ENCODE data around the gene S1PR3.

The S1PR3 gene

DNA sequence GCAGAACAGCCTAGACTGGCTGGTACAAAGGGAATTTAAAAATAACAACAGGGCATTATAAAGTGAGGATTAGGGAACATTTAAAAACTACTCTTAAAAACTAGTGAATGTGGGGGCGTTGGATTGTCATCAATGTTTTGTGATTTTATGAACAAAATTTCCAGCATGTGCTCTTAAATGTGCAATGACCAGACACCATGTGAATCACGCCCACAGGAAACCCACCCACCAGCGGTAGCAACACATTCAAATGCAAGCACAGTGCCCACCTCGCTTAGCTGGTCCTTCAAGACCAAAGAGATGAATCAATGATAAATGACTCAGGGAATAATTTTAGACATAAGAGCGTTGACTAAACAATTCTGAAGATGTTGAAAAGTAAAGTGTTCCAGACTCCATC lies 40.9 kb downstream of the S1PR3 start:
- Histone ChIP-seq H3K4me2 (ENCODE audit: low read length) (no peak overlapping the region), H3K4me3 (ENCODE audit: low read length) (no peak overlapping the region), H3K36me3 (ENCODE audit: insufficient read depth, low read length) (no peaks in the 10 kb centered on the region), H3K9ac (ENCODE audit: low read depth, low read length) (no peak overlapping the region), H3K27me3 (ENCODE audit: control insufficient read depth, insufficient read depth, low read length) (no peaks in the 10 kb centered on the region), H3K4me1 (ENCODE audit: control insufficient read depth, insufficient read depth, low read length) (no peaks in the 10 kb centered on the region), H3K9me3 (replicated peaks; ENCODE audit: low read length) (no peaks in the 10 kb centered on the region)

DNA sequence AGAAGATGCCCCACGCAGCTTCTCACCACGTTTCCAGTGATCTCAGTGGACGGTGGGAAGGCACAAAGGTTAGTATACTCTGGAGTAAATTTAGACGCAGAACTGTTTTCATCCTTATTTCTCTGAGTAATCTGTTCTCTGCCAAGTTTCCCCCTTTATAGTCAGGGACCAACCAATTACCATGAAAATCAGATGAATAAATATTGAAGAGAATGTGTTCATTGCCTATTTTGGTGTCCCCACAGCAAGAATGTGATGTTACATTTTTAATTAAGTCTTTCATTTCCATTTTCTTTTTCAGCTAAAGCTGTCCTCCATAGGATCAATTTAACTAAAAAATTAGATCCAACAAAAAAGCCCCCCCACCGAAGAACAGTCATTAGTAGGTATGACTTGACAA lies 41.4 kb downstream of the S1PR3 start:
- Histone ChIP-seq H3K9ac (ENCODE audit: low read depth, low read length) (no peak overlapping the region), H3K36me3 (ENCODE audit: insufficient read depth, low read length) (no peaks in the 10 kb centered on the region), H3K4me3 (ENCODE audit: low read length) (no peak overlapping the region), H3K9me3 (replicated peaks; ENCODE audit: low read length) (no peaks in the 10 kb centered on the region), H3K4me2 (ENCODE audit: low read length) (no peak overlapping the region), H3K27me3 (ENCODE audit: control insufficient read depth, insufficient read depth, low read length) (no peaks in the 10 kb centered on the region), H3K4me1 (ENCODE audit: control insufficient read depth, insufficient read depth, low read length) (peaks cover under 1% of the 10 kb centered on the region)

DNA sequence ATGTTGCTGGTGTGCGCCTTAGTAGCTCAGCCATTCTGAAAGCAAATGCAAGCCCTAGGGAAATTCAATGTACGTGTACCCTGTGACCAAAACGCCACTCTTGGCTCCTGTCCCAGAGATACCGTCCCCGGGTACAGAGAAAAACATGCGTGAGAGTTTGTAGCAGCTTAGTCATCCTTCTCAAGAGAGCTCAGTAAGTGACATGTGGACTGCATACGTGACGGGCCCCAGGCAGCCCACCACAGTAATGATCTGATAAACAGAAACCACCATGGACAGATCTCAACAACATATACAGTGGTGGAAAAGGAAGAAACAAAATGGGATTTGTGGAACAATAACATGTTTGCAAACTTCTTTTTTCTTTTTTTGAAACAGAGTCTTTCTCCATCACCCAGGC lies 45.1 kb downstream of the S1PR3 start:
- H3K9me3 ChIP-seq (replicated peaks; ENCODE audit: low read length): no peaks in the 10 kb centered on the region
- peaks cover 13% of the 10 kb centered on the region for H3K4me1 ChIP-seq (ENCODE audit: control insufficient read depth, insufficient read depth, low read length)
- no peaks in the 10 kb centered on the region for H3K36me3 ChIP-seq (ENCODE audit: insufficient read depth, low read length)
- H3K9ac ChIP-seq (ENCODE audit: low read depth, low read length): no peak overlapping the region
- H3K27me3 ChIP-seq (ENCODE audit: control insufficient read depth, insufficient read depth, low read length): no peaks in the 10 kb centered on the region
- H3K4me3 ChIP-seq (ENCODE audit: low read length): no peak overlapping the region
- H3K4me2 ChIP-seq (ENCODE audit: low read length): no peak overlapping the region

DNA sequence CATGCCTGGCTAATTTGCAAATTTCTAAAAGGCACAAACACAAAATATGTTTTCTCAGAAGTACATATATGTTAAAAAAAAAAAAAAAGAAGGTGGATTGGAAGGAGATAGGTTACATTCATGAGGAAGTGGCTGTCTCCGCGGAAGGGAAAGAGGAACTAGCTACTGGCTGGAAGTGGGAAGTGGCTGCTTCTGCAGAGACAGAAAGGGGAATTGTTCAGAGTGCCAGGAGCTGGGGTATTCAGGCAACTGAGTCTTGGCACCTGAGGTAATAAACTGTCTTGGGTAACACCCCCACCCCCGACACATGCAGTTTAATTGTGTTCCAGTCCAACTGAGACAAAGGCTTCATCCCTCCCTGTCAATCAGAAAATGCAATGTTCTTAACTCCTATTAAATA lies 45.6 kb downstream of the S1PR3 start:
- no peak overlapping the region for H3K4me3 ChIP-seq (ENCODE audit: low read length)
- H3K27me3 ChIP-seq (ENCODE audit: control insufficient read depth, insufficient read depth, low read length): no peaks in the 10 kb centered on the region
- no peaks in the 10 kb centered on the region for H3K9me3 ChIP-seq (replicated peaks; ENCODE audit: low read length)
- H3K4me1 ChIP-seq (ENCODE audit: control insufficient read depth, insufficient read depth, low read length): peaks cover 13% of the 10 kb centered on the region
- H3K4me2 ChIP-seq (ENCODE audit: low read length): no peak overlapping the region
- H3K9ac ChIP-seq (ENCODE audit: low read depth, low read length): no peak overlapping the region
- no peaks in the 10 kb centered on the region for H3K36me3 ChIP-seq (ENCODE audit: insufficient read depth, low read length)

DNA sequence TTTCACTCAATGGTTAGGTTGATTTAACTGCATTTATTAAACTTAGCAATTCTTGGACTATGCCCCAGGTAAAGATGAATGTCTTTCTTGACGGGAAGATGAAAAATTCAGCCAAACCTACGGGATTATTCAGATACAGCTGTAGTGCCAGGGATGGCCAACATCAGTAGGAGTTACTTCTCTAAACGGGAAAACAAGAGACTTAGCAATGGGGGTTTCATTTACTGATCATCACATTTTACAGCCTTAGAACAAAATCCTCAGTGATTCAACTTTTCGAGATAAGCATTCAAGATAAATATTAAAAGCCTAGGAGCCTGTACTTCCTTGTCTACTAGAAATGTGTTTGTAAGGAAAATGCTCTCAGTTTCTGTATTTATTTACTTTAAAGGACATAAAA lies 46.1 kb downstream of the S1PR3 start:
- H3K4me2 ChIP-seq (ENCODE audit: low read length): no peak overlapping the region
- no peaks in the 10 kb centered on the region for H3K27me3 ChIP-seq (ENCODE audit: control insufficient read depth, insufficient read depth, low read length)
- H3K9me3 ChIP-seq (replicated peaks; ENCODE audit: low read length): no peaks in the 10 kb centered on the region
- H3K36me3 ChIP-seq (ENCODE audit: insufficient read depth, low read length): no peaks in the 10 kb centered on the region
- no peak overlapping the region for H3K9ac ChIP-seq (ENCODE audit: low read depth, low read length)
- H3K4me3 ChIP-seq (ENCODE audit: low read length): no peak overlapping the region
- H3K4me1 ChIP-seq (ENCODE audit: control insufficient read depth, insufficient read depth, low read length): peaks cover 13% of the 10 kb centered on the region

DNA sequence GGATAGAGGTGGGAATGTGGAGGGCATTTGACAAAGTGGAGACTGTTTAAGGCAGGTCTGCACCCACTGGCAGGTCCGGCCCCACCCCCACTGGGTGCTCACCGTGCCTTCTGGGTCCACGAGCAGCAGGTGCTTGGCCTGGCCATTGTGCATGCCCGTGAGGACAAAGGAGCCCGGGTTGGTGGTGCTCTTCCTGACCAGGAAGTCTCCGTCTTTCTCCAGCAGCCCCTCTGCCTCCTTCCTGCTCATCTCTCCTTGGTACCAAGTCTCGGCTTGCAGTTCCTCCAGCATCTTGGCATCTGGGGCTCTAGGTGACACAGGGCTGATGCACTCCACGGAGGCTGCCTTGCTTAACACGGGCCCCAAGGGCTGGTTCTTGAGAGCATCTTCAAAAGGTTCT lies 46.6 kb downstream of the S1PR3 start:
- Histone ChIP-seq H3K9ac (ENCODE audit: low read depth, low read length) (no peak overlapping the region), H3K4me3 (ENCODE audit: low read length) (no peak overlapping the region), H3K27me3 (ENCODE audit: control insufficient read depth, insufficient read depth, low read length) (no peaks in the 10 kb centered on the region), H3K4me1 (ENCODE audit: control insufficient read depth, insufficient read depth, low read length) (peaks cover 13% of the 10 kb centered on the region), H3K36me3 (ENCODE audit: insufficient read depth, low read length) (no peaks in the 10 kb centered on the region), H3K4me2 (ENCODE audit: low read length) (peak overlapping the region; percentile 54), H3K9me3 (replicated peaks; ENCODE audit: low read length) (no peaks in the 10 kb centered on the region)

DNA sequence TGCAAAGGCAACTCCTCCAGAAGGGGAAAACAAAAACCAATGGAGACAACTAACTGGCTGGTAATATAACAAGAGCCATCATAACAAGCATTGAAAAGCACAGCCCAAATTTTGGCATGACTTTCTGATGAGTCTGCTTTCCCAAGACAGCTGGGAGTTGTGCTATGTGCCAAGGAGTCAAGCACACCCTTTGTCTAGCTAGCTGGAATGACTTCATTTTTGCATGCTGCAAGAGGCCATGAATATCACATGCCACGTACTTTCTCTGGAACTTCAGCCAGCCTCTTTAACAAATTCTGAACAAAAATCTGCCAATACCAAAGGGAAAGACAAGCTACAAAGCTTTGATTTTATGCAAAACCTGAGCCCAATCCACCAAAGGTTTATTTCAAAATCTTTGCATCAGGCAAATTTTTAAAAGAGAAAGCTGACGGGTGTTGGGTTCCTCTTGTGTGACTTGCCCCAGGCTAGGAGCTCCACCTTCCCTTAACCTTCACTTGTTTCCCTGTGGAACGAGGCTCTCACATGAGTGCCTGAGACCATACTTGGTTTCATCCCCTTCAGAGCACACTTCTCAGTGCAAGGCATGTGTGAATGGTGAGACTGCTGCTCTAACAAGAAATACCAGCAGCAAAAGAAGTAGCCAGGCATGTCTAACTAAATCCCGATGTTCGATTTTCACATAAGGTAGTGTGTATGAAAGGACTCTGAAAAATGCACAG lies 47.3 kb downstream of the S1PR3 start:
- Histone ChIP-seq H3K4me2 (ENCODE audit: low read length) (peak overlapping the region; percentile 54), H3K4me1 (ENCODE audit: control insufficient read depth, insufficient read depth, low read length) (peaks cover 13% of the 10 kb centered on the region), H3K4me3 (ENCODE audit: low read length) (no peak overlapping the region), H3K27me3 (ENCODE audit: control insufficient read depth, insufficient read depth, low read length) (no peaks in the 10 kb centered on the region), H3K9me3 (replicated peaks; ENCODE audit: low read length) (no peaks in the 10 kb centered on the region), H3K36me3 (ENCODE audit: insufficient read depth, low read length) (no peaks in the 10 kb centered on the region), H3K9ac (ENCODE audit: low read depth, low read length) (peak overlapping the region; percentile 6)

DNA sequence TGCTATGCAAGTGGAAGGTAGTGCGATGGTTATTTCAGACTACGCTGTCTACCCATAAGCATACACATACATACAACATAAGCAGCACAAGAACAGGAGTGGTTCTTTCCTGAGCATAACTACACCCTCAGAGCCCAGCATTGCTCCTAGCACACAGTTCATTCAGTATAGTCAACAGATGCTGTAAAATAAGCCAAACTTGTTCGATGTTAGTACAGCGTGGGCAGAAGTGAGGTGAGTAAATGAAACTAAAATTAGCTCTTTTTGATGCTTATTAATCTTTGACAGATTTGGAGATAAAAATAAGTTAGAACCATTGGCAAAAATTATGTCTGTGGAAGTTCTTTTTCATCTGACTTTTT lies 47.8 kb downstream of the S1PR3 start:
- Histone ChIP-seq H3K4me3 (ENCODE audit: low read length) (no peak overlapping the region), H3K36me3 (ENCODE audit: insufficient read depth, low read length) (no peaks in the 10 kb centered on the region), H3K4me1 (ENCODE audit: control insufficient read depth, insufficient read depth, low read length) (peaks cover 13% of the 10 kb centered on the region), H3K27me3 (ENCODE audit: control insufficient read depth, insufficient read depth, low read length) (no peaks in the 10 kb centered on the region), H3K9ac (ENCODE audit: low read depth, low read length) (peak overlapping the region; percentile 6), H3K9me3 (replicated peaks; ENCODE audit: low read length) (no peaks in the 10 kb centered on the region), H3K4me2 (ENCODE audit: low read length) (no peak overlapping the region)

DNA sequence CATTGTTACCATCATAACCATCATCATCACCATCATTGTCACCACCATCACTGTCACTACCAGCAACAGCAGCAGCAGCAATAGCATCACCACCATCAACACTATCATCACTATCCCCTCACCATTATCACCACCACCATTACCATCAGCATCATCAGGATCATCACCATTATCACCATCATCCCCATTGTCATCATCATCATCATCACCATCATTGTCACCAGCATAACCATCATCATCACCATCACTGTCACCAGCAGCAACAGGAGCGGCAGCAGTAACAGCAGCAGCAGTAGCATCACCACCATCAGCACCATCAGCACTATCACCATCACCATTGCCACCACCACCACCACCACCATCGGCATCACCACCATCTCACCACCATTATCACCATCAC lies 48.4 kb downstream of the S1PR3 start:
- Histone ChIP-seq H3K27me3 (ENCODE audit: control insufficient read depth, insufficient read depth, low read length) (no peaks in the 10 kb centered on the region), H3K36me3 (ENCODE audit: insufficient read depth, low read length) (no peaks in the 10 kb centered on the region), H3K4me2 (ENCODE audit: low read length) (no peak overlapping the region), H3K4me1 (ENCODE audit: control insufficient read depth, insufficient read depth, low read length) (peaks cover 13% of the 10 kb centered on the region), H3K4me3 (ENCODE audit: low read length) (no peak overlapping the region), H3K9ac (ENCODE audit: low read depth, low read length) (no peak overlapping the region), H3K9me3 (replicated peaks; ENCODE audit: low read length) (no peaks in the 10 kb centered on the region)

DNA sequence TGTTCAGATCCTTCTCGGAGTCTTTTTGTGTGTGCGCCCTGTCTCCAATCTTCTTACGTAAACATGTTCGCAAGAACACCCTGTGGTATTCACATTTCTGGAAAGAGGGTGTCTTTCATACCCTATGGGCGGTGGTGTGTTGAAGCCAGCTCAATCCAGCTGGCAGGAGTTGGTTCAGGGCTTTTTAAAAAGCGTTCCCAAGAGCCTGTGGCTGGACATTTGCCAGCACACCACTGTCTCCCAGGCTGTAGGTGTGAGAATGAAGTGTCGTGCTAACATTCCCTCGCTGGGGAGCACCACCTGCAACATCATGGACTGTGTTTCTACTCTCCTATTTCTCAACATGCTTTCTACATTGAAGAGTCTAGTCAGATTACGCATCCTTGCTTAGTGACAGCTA lies 51.7 kb downstream of the S1PR3 start:
- H3K4me2 ChIP-seq (ENCODE audit: low read length): no peak overlapping the region
- peaks cover 15% of the 10 kb centered on the region for H3K4me1 ChIP-seq (ENCODE audit: control insufficient read depth, insufficient read depth, low read length)
- no peak overlapping the region for H3K9ac ChIP-seq (ENCODE audit: low read depth, low read length)
- no peaks in the 10 kb centered on the region for H3K27me3 ChIP-seq (ENCODE audit: control insufficient read depth, insufficient read depth, low read length)
- no peaks in the 10 kb centered on the region for H3K9me3 ChIP-seq (replicated peaks; ENCODE audit: low read length)
- H3K4me3 ChIP-seq (ENCODE audit: low read length): no peak overlapping the region
- no peaks in the 10 kb centered on the region for H3K36me3 ChIP-seq (ENCODE audit: insufficient read depth, low read length)

DNA sequence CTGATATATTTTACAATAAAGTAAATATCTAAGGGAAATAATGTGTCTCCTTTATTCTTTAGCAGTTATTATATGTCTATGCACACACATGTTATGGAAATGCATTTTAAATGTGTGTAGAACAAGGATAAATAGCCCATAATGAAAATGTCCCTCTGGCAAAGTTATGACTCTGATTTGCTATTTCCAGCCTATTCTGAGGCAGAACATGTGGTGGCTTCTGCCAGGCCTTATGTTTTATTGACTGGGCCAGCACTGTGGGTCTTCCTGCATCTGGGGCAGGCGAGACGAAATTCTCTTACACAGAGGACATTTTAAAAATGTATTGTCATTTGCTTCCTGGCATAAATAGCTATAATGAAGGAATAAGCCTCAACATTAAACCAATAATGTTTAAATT lies 52.8 kb downstream of the S1PR3 start:
- Histone ChIP-seq H3K4me2 (ENCODE audit: low read length) (no peak overlapping the region), H3K36me3 (ENCODE audit: insufficient read depth, low read length) (no peaks in the 10 kb centered on the region), H3K27me3 (ENCODE audit: control insufficient read depth, insufficient read depth, low read length) (no peaks in the 10 kb centered on the region), H3K4me3 (ENCODE audit: low read length) (no peak overlapping the region), H3K9me3 (replicated peaks; ENCODE audit: low read length) (no peaks in the 10 kb centered on the region), H3K9ac (ENCODE audit: low read depth, low read length) (no peak overlapping the region), H3K4me1 (ENCODE audit: control insufficient read depth, insufficient read depth, low read length) (peaks cover 6% of the 10 kb centered on the region)

DNA sequence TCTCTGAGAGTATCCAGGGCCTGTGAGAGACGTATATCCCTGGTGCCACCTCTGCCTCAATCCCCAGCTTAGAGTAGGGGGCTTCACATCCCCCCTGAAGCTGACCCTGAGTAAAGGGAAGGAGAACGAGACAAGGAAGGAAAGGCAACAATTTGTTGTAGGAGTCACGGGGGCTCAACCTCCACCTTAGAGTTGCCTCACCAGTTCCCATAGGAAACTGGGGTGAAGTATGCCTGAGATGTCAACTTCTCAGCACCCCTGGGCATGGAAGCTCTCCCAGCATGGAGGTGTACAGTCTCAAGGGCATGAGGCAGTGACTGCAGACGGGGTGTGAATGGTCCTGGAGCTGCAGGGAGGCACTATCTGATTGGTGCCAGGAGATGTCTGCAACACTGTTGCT lies 53.6 kb downstream of the S1PR3 start:
- no peaks in the 10 kb centered on the region for H3K9me3 ChIP-seq (replicated peaks; ENCODE audit: low read length)
- H3K9ac ChIP-seq (ENCODE audit: low read depth, low read length): no peak overlapping the region
- peaks cover 6% of the 10 kb centered on the region for H3K4me1 ChIP-seq (ENCODE audit: control insufficient read depth, insufficient read depth, low read length)
- H3K4me3 ChIP-seq (ENCODE audit: low read length): no peak overlapping the region
- no peak overlapping the region for H3K4me2 ChIP-seq (ENCODE audit: low read length)
- H3K27me3 ChIP-seq (ENCODE audit: control insufficient read depth, insufficient read depth, low read length): no peaks in the 10 kb centered on the region
- no peaks in the 10 kb centered on the region for H3K36me3 ChIP-seq (ENCODE audit: insufficient read depth, low read length)

All from skeletal muscle satellite cell (primary cell).